ENCODE measurements around the gene LHX4. TPM values are rescaled to one million over a fixed set of nuclear protein-coding genes. Genes with fewer than 3 reads are reported as not detected.
A peak's percentile ranks its signal among the peaks of the same experiment; 100 is the strongest.

The LHX4 gene
- total RNA-seq, 3 donors from 2014 or later, result 0.03 TPM; not detected in 2

DNA sequence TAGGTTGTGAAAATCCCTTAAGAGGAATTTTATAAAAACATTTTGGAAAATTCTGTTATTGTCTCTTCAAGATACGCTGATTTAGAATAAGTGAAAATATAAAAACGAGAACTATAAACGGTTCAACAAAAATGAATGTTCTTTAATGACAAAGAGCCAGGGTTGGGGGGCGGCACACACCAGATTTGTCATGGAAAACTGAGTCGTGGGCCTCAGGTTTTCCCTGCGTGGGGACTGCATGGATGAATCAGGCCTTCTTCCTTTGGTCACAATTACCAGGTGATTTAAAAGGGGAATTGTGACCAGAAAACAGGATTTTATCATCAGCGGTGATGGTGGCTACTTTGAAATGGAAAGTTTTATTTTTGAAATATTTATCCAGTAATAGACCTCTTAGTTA lies 8.6 kb downstream of the LHX4 start:
- H3K27me3 Mint-ChIP-seq (ENCODE audit: low read depth), result peaks cover 82% of the 10 kb centered on the region
- ATAC-seq (no peak), DNase-seq (no peak)
- no peaks in the 10 kb centered on the region for H3K9me3 Mint-ChIP-seq
- peaks cover 22% of the 10 kb centered on the region for H3K4me1 Mint-ChIP-seq (ENCODE audit: low read depth)
- H3K4me3 Mint-ChIP-seq, result no peak overlapping the region
- H3K36me3 Mint-ChIP-seq (ENCODE audit: insufficient read depth), result no peaks in the 10 kb centered on the region

DNA sequence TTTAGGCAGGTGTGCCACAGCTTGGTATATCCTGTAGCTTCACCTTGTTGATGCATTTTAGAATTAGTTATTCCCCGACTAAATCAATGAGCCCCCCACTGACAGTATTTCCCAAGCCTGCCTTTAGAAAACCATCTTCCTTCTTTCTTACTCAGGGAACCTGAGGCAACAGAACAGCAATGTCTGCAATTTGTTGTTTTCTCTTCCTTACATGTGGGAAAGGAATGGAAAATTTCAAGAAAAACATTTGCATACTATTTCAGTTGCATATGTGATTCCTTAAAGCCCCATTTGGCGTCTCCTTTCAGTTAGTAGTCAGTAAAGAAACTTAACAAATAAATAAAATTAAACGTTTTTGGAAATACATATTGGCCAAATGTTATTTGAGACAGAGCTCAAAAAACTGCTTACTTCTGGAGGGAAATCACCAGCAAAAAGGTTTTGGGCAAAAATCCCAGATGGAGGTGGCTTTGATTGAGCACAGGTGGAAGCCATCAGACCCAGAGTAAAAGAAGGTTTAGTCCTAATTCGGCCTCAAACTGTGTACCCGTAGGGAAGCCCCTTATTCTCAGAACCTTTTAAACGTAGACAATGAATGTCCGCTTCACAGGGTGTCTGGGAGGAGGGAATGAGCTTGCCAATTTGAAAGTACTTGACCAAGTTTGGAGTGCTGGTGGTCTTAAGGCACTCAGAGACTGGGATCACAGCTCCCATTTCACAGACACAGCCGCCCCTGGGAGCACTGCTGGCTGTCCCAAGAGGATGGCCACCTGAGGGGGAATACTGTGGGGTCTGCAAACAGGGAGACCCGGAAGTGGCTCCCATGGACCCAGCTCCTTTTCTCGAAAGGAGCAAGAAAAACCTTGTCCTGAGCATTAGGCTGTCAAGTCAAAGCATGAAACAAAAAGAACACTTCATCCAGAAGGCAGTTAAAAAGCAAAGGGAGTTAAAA lies 9.4 kb downstream of the LHX4 start:
- peaks cover 15% of the 10 kb centered on the region for H3K4me1 Mint-ChIP-seq (ENCODE audit: low read depth)
- H3K9me3 Mint-ChIP-seq, result no peaks in the 10 kb centered on the region
- no peak overlapping the region for H3K4me3 Mint-ChIP-seq
- no peak for ATAC-seq
- peaks cover 75% of the 10 kb centered on the region for H3K27me3 Mint-ChIP-seq (ENCODE audit: low read depth)
- H3K36me3 Mint-ChIP-seq (ENCODE audit: insufficient read depth), result no peaks in the 10 kb centered on the region
- no peak for DNase-seq

DNA sequence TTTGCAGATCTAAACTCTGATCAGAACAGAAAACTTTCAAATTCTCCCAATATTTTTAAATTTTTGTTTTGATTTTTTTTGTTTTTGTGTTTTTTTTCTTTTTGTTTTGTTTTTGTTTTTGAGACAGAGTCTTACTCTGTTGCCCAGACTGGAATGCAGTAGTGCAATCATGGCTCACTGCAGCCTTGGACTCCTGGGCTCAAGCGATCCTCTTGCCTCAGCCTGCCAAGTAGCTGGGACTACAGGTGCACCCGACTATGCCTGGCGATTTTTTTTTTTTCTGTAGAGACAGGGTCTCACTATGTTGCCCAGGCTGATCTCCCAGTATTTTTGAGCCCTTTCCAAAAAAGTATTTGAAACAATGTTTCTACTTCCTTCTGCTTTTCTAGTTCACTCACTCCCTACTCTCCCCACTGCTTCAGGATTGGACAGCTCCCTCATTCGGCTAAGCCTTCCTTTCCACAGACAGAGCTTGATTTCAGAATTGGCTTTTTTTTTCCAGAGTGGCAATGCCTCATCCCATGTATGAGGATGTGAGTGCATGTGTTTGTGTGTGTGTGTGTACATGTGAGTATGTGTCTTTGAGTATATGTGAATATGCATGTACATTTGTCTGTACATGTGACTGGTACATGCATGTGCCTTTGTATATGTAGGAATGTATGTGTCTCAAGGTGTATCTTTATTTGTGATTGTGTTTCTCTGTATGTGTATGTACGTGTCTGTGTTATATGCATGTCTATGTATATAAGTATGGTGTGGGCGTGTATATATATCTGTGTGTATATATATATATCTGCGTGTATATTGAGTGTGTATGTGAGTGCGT lies 11.9 kb downstream of the LHX4 start:
- ATAC-seq (no peak), DNase-seq (no peak)
- peaks cover 56% of the 10 kb centered on the region for H3K27me3 Mint-ChIP-seq (ENCODE audit: low read depth)
- no peaks in the 10 kb centered on the region for H3K9me3 Mint-ChIP-seq
- H3K4me3 Mint-ChIP-seq, result no peak overlapping the region
- peaks cover 2% of the 10 kb centered on the region for H3K4me1 Mint-ChIP-seq (ENCODE audit: low read depth)
- H3K36me3 Mint-ChIP-seq (ENCODE audit: insufficient read depth), result no peaks in the 10 kb centered on the region

DNA sequence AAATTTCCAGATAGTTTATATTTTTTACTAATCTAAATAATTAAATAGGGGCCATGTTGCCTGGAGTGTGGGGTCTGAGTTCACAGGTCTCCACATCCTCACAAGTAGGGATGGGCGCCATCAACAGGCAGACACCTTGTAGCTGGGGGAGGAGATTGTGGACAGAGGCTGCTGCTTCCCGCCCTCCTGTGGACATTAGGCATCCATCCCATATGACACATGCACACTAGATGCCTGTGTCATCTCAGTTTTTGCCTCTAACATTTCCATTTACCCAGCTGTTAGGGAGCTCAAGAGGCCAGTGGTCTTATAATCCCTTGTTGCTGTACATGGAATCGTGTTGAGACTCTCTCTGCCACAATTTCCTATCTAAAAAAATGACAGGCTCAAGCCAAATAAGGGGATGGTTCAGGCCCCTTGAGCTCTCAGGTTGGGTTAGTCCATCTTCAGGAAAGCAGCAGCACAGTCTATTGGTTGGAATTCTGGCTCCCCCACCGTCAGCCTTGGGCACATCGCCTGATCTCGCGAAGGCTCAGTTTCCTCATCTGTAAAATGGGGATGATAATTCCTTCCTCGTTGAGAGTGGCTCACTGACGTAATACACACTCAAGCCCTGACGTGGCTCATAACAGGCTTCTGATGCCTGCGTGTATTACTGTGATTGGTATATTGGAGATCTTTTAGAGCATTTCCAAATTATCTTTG lies 13.6 kb downstream of the LHX4 start:
- no peak overlapping the region for H3K4me3 Mint-ChIP-seq

DNA sequence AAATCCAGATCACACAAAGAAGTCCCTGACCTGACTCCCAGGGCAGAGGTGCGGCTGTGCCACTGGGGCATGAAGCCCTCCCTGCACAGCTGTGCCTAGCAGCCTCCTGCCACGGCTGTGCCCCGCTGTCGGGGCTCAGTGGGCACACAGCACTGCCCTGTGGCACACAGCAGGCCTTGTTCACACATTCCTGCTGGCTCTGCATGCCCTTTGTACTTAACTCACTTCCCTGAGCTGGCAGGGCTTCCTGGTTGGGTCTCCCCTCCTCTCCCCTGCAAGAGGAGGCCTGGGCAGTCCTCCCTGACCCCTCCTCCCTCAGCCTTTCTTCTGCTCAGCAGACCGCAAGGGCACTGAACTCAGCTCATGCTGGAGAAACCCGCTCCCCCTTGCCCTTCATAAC lies 14.8 kb downstream of the LHX4 start:
- DNase-seq, result no peak
- ATAC-seq, result no peak
- H3K27me3 Mint-ChIP-seq (ENCODE audit: low read depth), result peaks cover 39% of the 10 kb centered on the region
- no peaks in the 10 kb centered on the region for H3K4me1 Mint-ChIP-seq (ENCODE audit: low read depth)
- H3K36me3 Mint-ChIP-seq (ENCODE audit: insufficient read depth), result no peaks in the 10 kb centered on the region
- H3K9me3 Mint-ChIP-seq, result no peaks in the 10 kb centered on the region
- H3K4me3 Mint-ChIP-seq, result no peak overlapping the region

More for the DNA sequence above, 13.6 kb downstream of the LHX4 start:
- Mint-ChIP-seq H3K36me3 (ENCODE audit: insufficient read depth) (no peaks in the 10 kb centered on the region), H3K9me3 (no peaks in the 10 kb centered on the region), H3K4me1 (ENCODE audit: low read depth) (no peaks in the 10 kb centered on the region), H3K27me3 (ENCODE audit: low read depth) (peaks cover 40% of the 10 kb centered on the region)
- ATAC-seq (no peak), DNase-seq (no peak)

DNA sequence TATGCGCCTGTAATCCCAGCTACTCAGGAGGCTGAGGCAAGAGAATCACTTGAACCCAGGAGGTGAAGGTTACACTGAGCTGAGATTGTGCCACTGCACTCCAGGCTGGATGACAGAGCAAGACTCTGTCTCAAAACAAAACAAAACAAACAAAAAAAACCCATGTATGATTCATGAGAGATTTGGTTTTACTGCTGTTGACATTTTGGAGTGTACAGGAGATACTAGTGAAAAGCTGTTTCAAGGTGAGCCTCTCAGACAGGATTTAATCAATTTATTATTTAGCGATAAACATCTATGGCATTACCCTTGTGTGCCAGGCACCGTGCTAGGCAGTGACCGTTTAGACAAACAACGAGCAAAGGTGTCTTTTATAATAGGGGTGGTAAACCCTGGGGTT lies 16.5 kb downstream of the LHX4 start:
- ATAC-seq, result peak in 1 of 2 donors; percentile 32
- H3K27me3 Mint-ChIP-seq (ENCODE audit: low read depth), result peaks cover 33% of the 10 kb centered on the region

DNA sequence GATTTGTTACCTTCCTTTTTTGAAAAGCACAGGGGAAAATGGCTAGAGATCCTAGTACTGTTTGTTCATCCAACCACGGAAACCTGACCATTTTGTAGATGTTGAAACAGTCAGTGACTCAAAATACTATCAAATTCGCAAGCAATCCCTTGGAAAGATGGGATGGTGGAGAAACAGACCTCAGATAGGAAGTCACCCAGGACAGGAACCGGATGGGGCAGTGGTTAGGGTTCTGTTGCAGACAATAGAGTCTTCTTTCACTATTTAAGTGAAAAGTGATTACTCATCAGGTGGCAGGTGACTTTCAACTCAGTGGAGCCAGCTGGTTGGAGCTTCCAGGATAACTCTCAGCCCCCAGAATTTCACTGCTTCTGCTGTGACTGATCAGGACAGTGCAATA lies 17.0 kb downstream of the LHX4 start:
- Mint-ChIP-seq H3K4me3 (no peak overlapping the region), H3K27me3 (ENCODE audit: low read depth) (peaks cover 32% of the 10 kb centered on the region), H3K36me3 (ENCODE audit: insufficient read depth) (no peaks in the 10 kb centered on the region), H3K9me3 (no peaks in the 10 kb centered on the region), H3K4me1 (ENCODE audit: low read depth) (peaks cover 2% of the 10 kb centered on the region)
- no peak for DNase-seq
- ATAC-seq, result no peak

More for the DNA sequence above, 16.5 kb downstream of the LHX4 start:
- no peaks in the 10 kb centered on the region for H3K36me3 Mint-ChIP-seq (ENCODE audit: insufficient read depth)
- DNase-seq, result no peak
- H3K4me3 Mint-ChIP-seq, result no peak overlapping the region
- H3K4me1 Mint-ChIP-seq (ENCODE audit: low read depth), result peaks cover 2% of the 10 kb centered on the region
- no peaks in the 10 kb centered on the region for H3K9me3 Mint-ChIP-seq

DNA sequence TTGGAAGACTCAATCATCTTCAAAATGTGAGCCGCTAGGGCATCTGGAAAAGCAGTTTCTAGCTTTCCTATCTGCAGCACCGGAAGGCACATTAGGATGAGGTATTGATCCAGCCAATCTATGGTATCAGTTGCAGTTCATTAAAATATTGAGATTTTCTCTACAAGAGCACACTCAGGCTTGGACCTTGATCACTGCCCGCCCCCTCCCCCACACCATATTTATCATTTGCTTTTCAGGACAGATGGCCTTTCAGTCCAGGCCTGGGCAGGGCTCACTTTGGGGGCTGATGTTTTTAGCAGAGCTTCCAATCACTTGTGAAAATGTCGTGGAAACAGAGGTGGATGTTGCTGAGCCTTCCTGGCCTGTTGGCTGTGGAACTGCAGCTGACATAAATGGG lies 17.5 kb downstream of the LHX4 start:
- no peak for ATAC-seq
- Mint-ChIP-seq H3K36me3 (ENCODE audit: insufficient read depth) (no peaks in the 10 kb centered on the region), H3K4me1 (ENCODE audit: low read depth) (peaks cover 2% of the 10 kb centered on the region), H3K27me3 (ENCODE audit: low read depth) (peaks cover 32% of the 10 kb centered on the region), H3K9me3 (no peaks in the 10 kb centered on the region), H3K4me3 (no peak overlapping the region)
- no peak for DNase-seq

DNA sequence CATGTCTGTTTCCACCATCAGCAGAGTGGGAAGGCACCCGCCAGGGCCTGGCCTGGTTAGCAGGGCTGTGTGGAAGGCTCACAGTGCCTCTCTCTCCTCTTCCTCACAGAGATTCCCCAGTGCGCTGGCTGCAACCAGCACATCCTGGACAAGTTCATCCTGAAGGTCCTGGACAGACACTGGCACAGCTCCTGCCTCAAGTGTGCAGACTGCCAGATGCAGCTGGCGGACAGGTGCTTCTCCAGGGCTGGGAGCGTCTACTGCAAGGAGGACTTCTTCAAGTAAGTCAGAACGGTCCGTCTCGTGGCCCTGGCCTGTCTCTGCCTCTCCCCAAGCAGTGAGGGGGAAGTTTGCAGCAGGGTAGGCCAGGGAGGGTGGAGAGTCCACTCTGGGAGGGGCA lies 18.1 kb downstream of the LHX4 start:
- ATAC-seq (no peak), DNase-seq (no peak)
- Mint-ChIP-seq H3K36me3 (ENCODE audit: insufficient read depth) (no peaks in the 10 kb centered on the region), H3K4me3 (no peak overlapping the region), H3K9me3 (no peaks in the 10 kb centered on the region), H3K4me1 (ENCODE audit: low read depth) (peaks cover 2% of the 10 kb centered on the region), H3K27me3 (ENCODE audit: low read depth) (peaks cover 31% of the 10 kb centered on the region)

DNA sequence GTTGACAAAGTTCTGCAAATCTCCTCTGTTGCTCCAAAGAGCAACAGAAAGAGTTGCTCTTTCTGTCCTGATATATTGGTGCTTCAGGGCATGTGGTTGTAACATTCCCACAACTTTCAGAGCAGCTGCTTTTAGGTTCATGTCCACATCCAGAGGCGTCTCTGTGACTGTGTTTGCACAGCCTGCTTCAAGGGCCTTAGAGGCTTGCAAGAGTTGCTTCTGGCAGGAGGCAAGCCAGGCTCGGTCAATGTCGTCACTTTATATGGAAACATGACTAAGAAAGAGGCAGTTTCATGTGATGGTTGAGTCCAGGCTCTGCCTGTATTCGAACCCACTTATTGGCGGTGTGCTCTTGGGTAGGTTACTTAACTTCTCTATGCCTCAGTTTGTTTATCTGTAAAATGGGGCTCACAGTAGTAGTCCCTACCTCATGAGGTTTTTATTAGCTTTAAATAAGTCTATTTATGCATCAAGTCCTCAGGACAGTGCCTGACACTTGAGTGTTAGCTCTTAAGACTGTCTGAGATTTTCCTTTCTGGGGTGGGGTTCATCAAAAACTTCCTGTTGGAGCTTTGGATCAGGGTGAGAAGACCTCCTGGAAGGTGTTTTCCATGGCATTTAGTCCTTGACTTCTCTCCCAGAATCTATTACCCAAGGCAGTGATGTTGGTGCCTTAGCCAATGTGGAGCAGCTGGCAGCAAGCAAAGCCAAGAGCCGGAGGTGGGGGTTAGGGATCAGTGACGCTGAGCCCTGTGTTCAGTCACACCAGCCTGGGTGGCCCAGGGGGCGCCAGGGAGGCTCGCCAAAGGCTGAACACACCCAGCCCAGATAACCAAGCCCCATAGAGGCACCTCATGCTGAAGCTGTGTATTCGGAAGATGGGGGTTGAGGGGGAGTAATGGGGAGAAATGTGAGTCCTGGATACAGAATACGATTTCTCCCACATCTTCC lies 18.9 kb downstream of the LHX4 start:
- peaks cover 34% of the 10 kb centered on the region for H3K27me3 Mint-ChIP-seq (ENCODE audit: low read depth)
- H3K36me3 Mint-ChIP-seq (ENCODE audit: insufficient read depth), result no peaks in the 10 kb centered on the region
- H3K4me3 Mint-ChIP-seq, result no peak overlapping the region
- no peaks in the 10 kb centered on the region for H3K9me3 Mint-ChIP-seq
- no peak for DNase-seq
- ATAC-seq, result no peak
- H3K4me1 Mint-ChIP-seq (ENCODE audit: low read depth), result peaks cover 2% of the 10 kb centered on the region

DNA sequence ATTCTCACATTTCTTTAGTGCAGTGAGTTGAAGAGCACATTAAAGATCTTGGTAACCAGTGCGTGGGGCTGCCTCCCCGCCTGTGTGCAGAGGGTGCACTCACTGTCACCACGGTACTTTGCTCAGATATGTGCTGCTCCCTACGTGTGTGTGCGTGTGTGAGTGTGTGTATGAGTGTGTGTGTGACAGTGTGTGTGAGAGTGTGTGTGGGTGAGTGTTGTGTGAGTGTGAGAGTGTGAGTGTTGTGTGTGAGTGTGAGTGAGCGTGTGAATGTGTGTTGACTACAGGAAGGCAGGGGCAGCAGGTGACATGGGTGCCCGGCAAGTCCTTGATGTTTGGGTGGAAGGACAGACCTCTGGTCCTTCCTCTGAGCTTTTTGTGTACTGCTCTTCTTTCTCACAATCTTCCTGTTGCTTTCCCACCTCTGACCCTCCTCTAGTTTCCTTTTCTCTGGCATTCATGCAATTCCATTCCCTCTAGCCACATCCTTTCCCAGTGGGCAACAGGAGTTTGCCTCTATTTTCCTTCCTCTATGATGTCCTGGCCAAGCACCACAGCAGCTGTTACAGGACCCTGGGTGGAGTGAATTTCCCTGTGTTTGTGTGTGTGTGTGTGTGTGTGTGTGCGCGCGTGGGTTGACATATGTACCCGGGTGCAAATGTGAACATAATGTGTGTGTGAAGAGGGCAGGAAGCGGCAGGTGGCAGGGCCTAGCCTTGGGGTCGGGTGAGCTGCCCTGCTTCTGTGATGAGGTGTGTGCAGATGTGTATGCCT lies 19.8 kb downstream of the LHX4 start:
- H3K4me1 Mint-ChIP-seq (ENCODE audit: low read depth), result peaks cover 2% of the 10 kb centered on the region
- H3K4me3 Mint-ChIP-seq, result no peak overlapping the region
- ATAC-seq (no peak), DNase-seq (no peak)
- no peaks in the 10 kb centered on the region for H3K36me3 Mint-ChIP-seq (ENCODE audit: insufficient read depth)
- peaks cover 37% of the 10 kb centered on the region for H3K27me3 Mint-ChIP-seq (ENCODE audit: low read depth)
- no peaks in the 10 kb centered on the region for H3K9me3 Mint-ChIP-seq

DNA sequence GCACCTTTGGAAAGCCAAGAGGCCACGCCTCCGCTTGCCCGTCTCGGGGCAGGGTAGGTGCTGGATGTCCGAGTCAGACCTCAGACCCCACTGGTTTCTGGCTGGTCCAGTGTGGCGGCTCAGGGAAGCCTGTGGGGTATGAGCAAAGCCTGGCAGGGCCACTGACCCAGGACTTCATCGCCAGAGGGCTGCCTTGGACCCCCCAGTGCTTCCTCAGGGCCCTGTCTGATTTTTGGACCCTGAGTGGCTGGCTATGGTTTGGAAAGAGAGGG lies 20.4 kb downstream of the LHX4 start:
- H3K36me3 Mint-ChIP-seq (ENCODE audit: insufficient read depth), result no peaks in the 10 kb centered on the region
- ATAC-seq, result no peak
- peaks cover 2% of the 10 kb centered on the region for H3K4me1 Mint-ChIP-seq (ENCODE audit: low read depth)
- DNase-seq, result no peak
- H3K27me3 Mint-ChIP-seq (ENCODE audit: low read depth), result peaks cover 35% of the 10 kb centered on the region
- no peak overlapping the region for H3K4me3 Mint-ChIP-seq
- H3K9me3 Mint-ChIP-seq, result no peaks in the 10 kb centered on the region

DNA sequence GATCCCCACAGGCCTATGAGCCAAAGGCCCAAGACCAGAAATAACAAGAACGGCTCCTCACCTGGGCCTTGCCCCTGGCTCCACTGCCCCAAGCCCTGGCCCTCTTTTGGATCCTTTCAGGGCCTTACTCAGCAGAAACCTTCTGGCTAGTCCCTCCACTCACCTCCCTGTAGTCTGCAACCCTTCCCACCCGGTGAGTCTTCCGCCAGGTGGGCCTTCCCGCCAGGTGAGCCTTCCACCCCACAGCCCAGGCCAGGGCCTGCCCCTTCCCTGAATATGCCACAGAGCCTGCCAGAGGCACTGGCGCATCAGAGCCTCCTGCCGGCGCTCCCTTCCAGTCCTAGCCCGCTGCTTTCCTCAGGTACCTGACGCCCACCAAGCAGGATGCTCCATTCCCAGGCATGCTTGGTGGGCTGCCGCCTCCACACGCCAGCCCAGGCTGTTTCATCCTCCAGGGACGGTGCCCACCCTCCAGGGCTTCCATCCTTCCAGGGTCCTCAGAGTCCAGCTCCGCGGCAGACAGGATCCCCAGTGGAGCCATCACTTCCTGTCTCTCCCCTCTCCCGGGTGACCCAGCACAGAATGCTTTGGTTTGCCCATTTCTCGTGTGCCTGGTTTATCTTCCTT lies 20.9 kb downstream of the LHX4 start:
- peaks cover 2% of the 10 kb centered on the region for H3K4me1 Mint-ChIP-seq (ENCODE audit: low read depth)
- no peaks in the 10 kb centered on the region for H3K9me3 Mint-ChIP-seq
- H3K4me3 Mint-ChIP-seq, result no peak overlapping the region
- H3K27me3 Mint-ChIP-seq (ENCODE audit: low read depth), result peaks cover 40% of the 10 kb centered on the region
- no peaks in the 10 kb centered on the region for H3K36me3 Mint-ChIP-seq (ENCODE audit: insufficient read depth)
- ATAC-seq (no peak), DNase-seq (no peak)

All from activated T-cell treated with anti-CD3 and anti-CD28 coated beads, Interleukin-2, amount 50 U/mL, for 4 hours (primary cell).